Cardiac septum (tissue), 1 donor: ENCODE measurements around the gene ABRACL. TPM values are rescaled to one million over a fixed set of nuclear protein-coding genes. Genes with fewer than 3 reads are reported as not detected.
A peak's percentile ranks its signal among the peaks of the same experiment; 100 is the strongest.
"Not testable (repeated sequence)": the region's sequence is repeated elsewhere in the genome, so short reads cannot be mapped to it uniquely, and the experiment has no call there.

Experiments
- DNase-seq: peaks from one replicate; pipeline ENCODE4 v3.0.0-alpha.2; 2020; ENCODE audit warnings: low spot score
- intact Hi-C: fragments of 100-400 bp; cut with DNase I; formaldehyde crosslinking; loops from one replicate; pipeline ENCODE4 v1.14.0; 2022
- long read RNA-seq: library from polyadenylated mRNA; unstranded; transcript quantifications from one replicate; pipeline ENCODE4 v2.0.0, GENCODE V29; 2021
- total RNA-seq: library from RNA; stranded (reverse); fragmentation: NEBNext Ultra II Directional; extraction: Animal tissue kit (Norgen Biotek cat#: 25700); gene quantifications from one replicate; pipeline ENCODE4 v1.2.1, GENCODE V29; 2021
- donor health status: DM: no; HTN: no; CAD: no.

Gene ABRACL, protein sequence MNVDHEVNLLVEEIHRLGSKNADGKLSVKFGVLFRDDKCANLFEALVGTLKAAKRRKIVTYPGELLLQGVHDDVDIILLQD
- total RNA-seq, result 5.7 TPM
- long read RNA-seq, partial matches to known transcripts, result 0 of 1 reads
- long read RNA-seq, other reads (novel, unspliced or antisense), result 1 of 1 reads

DNA sequence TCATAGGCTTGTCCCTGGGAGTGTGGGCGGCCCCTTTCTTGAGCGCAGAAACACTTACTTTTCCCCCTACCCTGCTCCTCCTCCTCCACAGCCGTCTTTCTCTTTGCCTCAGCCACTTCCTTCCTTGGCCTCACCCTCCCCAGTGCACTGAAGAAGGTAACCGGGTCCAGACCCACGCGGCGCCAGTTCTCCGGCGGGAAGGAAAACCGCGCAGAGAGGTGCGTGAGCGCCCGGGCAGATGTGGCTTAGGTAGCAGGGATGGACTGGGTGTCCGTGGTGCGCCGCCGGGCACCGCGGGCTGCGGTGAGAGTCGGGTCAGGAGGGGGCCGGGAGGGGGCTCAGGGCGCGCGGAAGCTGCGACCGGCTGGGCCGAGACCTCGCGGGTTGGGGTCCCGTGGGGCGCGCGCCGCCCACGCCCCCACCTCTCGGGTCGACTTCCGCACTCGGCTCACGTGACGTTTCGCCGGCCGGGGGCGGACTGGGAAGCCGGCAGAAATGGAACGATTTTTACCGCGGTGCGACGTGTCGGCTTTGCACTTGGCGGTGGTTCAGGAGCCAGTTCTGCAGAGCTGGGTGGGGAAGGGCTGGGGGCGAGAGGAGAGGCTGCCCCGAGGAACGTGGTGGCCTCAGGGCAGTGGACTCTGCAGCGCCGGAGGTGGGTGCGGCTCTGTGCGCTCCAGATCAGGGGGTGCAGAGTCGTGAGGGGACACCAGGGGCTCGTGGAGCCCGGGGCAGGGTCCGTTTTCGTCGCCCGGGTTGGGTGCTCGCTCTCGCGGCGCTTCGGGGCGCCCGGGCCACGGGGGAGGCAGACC lies at the start of gene ABRACL:
Gene ABRACL, plus strand, starts transcription at position 88 of the 812 bp plus-strand sequence. CDS start 5,416 bp downstream, outside the sequence.
- intact Hi-C loops, result loop anchor here (5.0 kb wide), 1 partner anchor 42 kb away; the partner anchor contains the start of gene REPS1
- DNase-seq, result peak; percentile 86

DNA sequence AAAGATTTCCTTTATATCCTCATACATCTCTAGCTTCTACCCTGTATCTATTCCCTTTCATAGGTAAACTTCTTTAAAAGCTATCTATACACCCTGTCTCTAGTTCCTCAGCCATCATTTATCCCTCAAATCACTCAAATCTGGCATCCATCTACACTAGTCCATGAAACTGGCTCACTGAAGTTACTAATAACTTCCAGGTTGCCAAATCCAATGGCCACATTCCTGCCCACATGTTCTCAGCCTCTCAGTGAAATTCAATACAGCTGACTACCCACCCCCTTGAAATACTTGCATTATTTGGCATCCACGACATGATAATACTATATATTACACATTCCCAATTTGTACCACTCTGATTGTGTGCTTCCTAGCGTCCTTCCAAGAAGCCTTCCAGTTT lies 49.2 kb upstream of the ABRACL start:
- no peak for DNase-seq
- intact Hi-C loops, result no loop called here

DNA sequence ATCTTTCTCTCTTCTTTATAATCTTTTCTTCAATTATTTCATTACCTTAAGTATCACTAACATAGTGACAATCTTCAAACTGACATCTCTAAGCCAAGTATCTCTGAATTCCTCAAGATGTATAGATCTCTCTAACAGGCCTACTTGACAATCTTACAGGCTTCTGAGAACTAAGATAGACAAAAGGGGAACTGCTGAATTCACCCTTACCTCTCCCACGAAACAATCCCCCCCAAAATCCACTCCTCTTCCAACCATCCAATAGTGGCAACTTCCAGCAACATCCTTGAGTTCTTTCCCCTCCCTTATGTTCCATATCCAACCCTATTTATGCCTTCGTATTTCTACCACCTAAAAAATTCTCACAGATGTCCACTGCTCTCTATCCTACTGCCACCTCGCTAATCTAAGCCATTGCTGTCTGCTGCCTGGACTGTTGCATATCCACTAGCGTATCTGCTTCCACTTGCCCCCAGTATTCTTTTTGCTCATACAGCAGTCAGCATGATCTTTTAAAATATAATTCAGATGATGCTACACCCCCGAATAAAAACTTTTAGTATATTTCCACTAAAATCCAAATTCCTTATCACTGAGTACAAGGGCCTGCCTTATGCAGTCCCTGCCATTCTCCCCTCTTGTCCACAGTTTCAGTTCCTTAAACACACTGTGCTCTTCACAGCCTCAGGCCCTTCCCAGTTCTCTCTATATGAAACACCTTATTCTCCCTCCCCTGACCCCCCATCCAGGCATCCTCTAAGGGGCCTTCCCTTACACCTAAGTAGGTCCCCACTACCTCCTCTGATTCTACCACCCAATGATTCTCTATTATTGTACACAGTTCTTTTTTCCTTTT lies 48.5 kb upstream of the ABRACL start:
- DNase-seq, result no peak
- intact Hi-C loops, result no loop called here

DNA sequence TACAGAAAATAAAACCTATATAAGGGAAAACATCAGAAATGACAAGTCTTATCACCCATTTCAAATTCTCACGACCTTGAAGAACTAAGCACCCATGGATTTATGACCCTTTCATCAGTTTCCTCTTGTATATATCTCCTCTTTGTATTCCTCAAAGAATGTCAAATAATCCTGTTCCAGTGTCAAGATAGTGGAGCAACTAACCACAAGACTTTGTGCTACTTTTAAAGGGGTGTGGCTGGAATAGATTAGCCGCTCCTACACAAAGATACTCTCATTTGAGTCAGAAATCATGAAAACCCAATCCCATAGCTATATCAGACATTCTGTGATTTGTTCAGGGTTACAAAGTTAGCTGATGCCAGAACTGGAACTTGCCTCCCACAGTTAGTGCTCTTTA lies 47.1 kb upstream of the ABRACL start:
- DNase-seq, result no peak
- intact Hi-C loops, result no loop called here

DNA sequence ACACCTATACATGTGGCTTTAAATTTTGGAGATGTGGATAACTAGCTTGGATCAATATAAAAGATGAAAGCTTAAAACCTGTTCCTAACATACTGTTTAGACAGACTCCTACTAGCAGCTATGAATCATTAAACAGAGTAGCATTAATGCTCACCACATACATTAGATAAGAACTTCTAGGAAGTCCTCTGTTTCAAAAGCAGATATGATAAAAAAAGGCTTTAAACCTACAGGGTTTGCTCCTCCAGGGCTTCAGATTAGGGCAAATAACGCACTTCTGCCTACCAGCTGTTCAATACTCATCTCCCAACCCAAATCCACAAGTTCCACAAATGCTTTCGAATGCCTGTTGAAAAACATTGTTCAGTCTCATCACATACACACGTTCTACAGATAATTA lies 42.0 kb upstream of the ABRACL start:
- intact Hi-C loops, result loop anchor here (5.0 kb wide), 2 partner anchors 41 to 151 kb away; partner anchors contain the start of genes ABRACL and HECA
- DNase-seq, result no peak

DNA sequence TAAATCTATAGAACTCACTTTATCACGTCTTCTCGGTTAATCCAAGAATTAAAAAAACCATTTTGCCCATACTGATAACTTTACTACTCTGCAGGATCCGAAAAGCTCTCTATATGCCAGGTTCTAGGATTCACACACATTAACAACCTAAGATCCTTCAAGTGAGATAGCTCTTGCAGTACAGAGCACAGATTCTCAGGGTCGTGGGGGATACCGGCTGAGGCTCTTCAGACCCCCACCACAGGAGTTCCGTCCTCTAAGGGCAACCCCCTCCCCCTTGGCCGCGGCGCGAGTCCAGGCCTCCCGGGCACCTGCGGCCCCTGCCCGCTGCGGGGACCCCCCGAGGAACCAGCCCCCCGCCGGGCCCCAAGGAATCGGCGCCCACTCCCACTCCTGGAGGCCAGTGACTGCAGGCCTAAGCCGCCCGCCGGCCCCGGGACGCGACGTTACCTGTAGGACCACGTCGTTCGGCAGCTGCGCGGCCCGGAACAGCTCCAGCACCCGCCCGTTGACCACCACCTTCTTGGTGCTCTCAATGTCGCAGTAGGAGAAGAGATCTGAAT lies 41.4 kb upstream of the ABRACL start:
- intact Hi-C loops, result loop anchor here (5.0 kb wide), 2 partner anchors 40 to 150 kb away; partner anchors contain the start of genes ABRACL and HECA
- DNase-seq, result no peak

DNA sequence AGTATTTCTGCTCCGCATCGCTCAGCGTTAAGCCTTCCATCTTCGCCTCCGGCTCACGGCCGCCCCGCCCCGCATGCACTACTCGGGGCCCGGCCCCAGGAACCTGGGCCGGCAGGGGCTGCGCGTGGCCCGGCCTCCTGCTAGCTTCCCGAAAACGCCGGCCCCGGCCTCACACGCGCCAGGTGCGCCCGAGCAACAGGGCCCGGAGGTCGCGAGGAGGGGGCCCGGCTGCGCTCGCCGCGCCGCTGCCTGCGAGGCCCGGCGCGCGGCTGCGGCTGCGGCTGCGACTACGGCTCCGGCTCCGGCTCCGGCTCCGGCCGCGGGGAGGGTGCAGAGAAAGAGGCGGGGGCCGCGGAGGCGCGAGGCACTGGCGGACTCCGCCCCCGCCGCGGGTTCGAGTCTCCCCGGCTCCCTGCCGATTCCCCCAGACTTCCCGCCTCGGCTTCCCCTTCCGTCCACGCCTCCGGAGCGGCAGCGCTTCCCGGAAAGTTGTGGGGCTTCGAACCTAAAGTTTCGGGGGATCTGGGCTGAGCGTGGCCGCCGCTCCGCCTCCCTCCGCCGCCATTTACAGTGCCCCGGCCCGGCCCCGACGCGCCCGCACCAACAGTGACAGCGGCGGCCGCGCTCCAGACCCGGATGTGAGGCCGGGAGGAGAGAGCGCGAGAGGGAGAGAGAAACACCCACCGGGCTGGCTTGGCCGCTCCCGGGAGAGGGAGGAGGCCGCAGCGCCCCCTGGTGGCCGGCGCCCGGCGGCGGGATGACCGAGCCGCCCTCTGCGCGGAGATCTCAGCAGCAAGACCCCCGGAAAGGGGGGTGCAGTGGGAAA lies 40.7 kb upstream of the ABRACL start, which contains the start of gene REPS1:
Gene REPS1, minus strand, starts transcription at position 611 of the 826 bp plus-strand sequence. Its CDS starts 571 bp downstream, at position 40.
- DNase-seq, result peak; percentile 95
- intact Hi-C loops, result loop anchor here (2.0 to 5.0 kb wide), 3 partner anchors 39 to 173 kb away; partner anchors contain the start of genes ABRACL and HECA

DNA sequence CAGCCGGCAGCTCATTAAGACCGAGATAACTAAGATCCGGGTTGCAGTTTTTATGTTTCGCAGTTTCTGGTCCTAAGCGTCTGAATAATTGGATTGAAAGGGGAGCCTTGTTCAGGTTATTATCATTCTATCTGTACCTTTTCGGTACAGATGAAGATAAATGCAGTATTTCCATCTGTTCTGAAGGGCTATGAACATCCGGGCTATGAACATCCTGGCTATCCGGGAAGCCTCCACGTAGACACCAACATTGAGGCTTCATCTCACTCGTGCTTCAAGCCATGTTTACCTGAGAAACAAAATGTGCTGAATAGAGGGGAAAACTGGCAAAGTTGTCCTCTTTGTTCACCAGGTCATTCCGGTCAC lies 40.1 kb upstream of the ABRACL start:
- DNase-seq, result no peak
- intact Hi-C loops, result loop anchor here (2.0 to 5.0 kb wide), 3 partner anchors 39 to 174 kb away; partner anchors contain the start of genes ABRACL and HECA

DNA sequence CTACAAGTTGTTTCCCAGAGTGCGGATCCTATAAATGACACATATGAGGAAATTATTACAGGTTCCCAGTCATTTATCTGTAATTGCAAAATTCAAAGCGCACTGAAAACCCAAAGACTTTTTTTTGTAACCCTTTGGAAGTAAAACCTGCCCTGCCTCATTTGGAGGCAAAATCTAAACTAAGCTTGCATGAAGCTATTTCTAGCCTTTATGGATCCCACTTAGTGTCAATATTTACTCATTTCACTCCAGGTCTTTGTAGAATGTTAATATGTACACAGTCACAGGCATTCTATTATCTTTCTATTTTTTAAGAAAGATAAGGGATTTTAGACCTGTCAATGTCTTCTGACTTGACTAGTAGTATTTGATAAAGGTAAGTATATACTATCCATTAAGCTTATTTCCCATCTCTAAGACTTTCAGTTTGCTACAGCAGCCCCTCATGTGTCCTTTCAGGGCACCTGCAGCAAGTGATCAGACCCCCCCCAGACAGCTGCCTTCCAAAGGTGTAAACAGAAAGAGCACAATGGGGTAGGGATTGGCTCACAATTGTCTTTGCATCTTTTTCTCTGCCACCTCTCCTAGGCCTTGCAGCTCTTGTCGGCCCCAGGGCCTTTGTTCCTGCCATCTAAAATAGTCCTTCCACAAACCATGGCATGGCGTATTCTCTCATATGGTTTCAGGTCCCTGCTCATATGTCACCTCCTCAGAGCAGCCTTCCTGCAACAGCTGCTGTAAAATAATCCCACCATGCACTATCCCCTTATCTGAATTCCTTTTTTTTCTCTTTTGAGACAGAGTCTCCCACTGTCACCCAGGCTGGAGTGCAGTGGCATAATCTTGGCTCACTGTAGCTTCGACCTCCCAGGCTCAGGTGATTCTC lies 39.2 kb upstream of the ABRACL start:
- intact Hi-C loops, result loop anchor here (2.0 to 5.0 kb wide), 3 partner anchors 38 to 175 kb away; partner anchors contain the start of genes ABRACL and HECA
- no peak for DNase-seq

DNA sequence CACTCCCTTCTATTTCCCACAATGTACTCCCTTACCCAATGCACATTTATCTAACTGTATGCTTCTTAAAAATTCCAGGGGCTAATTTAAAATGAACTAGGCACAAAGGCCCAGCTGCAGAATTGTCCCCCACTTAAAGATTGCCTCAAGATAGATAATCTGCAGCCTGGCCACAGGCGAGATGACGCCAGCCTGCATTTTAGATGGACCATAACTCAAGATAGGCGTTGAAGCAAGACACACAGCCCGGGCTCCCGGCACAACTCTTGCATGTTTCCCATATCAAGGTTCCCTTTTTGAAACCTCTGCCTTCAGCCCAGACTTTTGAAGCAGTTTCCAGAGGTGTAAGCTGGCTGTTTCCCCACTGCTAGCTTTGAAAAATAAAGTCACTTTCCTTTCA lies 37.3 kb upstream of the ABRACL start:
- no peak for DNase-seq
- intact Hi-C loops, result no loop called here

DNA sequence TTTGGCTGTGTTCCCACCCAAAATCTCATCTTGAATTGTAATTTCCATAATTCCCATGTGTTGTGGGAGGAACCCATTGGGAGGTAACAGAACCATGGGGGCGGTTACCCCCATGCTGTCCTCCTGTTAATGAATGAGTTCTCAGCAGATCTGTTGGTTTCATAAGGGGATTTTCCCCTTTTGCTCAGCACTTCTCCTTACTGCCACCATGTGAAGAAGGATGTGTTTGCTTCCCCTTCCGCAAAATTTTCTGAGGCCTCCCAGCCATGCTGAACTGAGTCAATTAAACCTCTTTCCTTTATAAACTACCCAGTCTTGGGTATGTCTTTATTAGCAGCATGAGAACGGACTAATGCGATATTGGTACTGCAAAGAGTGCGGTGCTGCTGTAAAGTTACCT lies 35.6 kb upstream of the ABRACL start:
- intact Hi-C loops, result not testable (repeated sequence)

DNA sequence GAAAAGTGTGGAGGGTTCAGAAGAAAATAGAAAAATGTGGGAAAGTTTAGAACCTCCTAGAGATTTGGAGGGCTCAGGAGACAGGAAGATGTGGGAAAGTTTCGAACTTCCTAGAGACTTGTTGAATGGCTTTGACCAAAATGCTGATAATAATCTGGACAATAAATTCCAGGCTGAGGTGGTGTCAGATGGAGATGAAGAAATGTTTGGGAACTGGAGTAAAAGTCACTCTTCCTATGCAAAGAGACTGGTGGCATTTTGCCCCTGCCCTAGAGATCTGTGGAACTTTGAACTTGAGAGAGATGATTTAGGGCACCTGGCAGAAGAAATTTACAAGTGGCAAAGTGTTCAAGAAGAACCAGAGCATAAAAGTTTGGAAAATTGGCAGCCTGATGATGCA lies 35.1 kb upstream of the ABRACL start:
- DNase-seq, intact Hi-C loops: not testable (repeated sequence)

More for the DNA sequence above, 35.6 kb upstream of the ABRACL start:
- not testable (repeated sequence) for DNase-seq

DNA sequence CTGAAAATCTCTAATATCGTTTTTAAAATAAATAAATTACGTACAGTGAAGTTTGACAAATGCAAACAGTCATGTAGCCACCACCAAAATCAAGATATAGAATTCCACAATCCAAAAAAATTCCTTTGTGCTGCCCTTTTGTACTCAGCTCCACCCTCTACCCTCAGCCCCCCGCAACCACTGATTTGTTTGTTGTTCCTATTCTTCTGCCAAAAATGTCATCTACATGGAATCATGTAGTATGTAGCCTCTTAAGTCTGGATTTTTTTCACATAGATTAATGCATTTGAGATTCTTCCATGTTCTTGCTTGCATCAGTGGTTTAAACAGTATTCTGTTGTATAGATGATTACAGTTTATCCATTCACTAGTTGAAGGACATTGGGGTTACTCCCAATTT lies 32.0 kb upstream of the ABRACL start:
- DNase-seq, result no peak
- intact Hi-C loops, result no loop called here

DNA sequence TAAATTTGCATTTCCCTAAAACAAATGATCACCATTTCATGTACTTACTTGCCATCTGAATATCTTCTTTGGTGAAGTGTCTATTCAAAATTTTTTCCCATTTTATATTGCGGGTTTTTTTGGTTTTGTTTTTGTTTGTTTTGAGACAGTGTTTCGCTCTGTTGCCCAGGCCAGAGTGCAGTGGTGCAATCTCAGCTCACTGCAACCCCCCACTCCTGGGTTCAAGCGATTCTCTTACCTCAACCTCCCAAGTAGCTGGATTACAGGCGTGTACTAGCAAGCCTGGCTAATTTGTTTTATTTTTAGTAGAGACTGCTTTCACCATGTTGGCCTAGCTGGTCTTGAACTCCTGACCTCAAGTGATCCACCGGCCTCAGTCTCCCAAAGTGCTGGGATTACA lies 31.4 kb upstream of the ABRACL start:
- no peak for DNase-seq
- intact Hi-C loops, result no loop called here

DNA sequence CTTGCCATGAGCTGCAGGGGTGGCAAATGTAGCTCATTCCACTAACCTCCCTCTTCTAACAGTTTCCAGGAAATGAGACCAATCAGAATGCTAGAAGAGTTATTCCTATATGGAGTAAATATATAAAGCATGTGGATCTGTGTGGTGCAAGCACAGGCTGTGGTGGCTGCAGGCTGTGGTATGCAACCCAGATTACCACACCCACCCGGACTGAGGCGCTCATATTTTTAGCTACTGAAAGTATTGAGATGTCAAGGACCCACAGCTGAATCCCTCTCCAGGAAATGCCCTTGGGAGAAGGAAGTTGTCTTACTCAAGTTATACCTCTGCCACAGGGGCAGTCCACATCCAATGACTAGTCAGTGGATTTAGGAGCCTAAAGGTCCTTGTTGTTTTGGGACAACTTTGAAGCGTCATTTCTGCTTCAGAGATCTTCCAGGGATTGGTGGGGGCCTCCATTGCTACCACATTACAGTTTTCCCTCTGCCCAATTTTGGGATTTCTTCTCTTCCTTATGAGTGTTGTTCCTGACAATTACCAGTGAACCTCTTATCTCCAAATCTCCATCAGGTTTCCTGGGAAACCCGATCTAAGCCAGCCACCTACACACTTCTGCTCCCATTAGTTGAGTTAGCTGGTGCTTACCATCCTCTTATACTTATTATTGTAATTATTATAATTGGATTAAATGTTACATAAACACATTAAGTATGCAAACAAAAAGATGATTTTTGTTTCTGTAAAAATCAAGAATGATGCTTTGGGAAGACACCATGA lies 28.4 kb upstream of the ABRACL start:
- intact Hi-C loops, result no loop called here
- no peak for DNase-seq

DNA sequence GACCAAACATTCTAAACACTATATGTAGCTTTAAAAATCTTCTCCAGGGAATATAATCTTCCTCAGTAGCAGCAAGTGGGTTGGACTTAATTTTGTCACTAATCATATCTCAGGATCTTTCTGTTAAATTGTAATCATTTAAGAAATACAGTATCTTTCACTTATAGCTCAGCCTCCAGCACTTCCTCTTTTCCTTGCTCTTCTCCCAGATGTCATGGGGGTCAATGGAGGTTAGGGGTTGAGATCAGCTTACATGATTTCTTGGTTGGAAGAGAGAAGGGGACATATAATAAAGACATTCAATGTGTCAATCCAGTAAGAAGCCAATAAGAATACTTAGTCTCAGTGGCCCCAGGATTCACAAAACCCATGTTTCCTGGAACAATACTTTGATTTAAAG lies 24.8 kb upstream of the ABRACL start:
- intact Hi-C loops, result no loop called here
- DNase-seq, result no peak

DNA sequence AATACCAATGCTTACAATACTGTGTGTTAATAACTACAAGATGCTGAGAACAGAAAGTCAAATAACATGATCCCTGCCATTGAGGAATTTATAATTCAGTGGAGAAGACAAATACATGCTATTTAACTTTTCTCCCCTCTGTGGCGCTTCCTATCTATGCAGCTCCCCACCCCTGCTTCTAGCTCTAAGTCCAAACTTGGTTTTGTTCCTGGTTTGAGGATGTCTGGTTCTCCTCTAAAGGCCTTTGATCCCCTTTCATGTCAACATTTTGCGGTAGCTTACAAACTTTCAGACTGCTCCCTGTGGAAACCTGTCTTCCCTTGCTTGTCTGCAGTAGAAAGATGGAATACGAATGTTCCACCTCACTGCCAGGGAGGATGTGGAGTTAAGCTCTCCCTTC lies 22.1 kb upstream of the ABRACL start:
- intact Hi-C loops, result no loop called here
- DNase-seq, result no peak
